HUES48 (cell line): ENCODE measurements around the gene DNAAF2.
A peak's percentile ranks its signal among the peaks of the same experiment; 100 is the strongest.
"Not testable (repeated sequence)": the region's sequence is repeated elsewhere in the genome, so short reads cannot be mapped to it uniquely, and the experiment has no call there.

ENCODE experiments used
- H3K27ac ChIP-seq: one replicate; pipeline ENCODE4 v1.7.0; 2013; ENCODE audit warnings: low read depth, low read length, inconsistent platforms
- H3K27me3 ChIP-seq: 2 replicates; pipeline ENCODE4 v1.6.1; 2013; ENCODE audit warnings: mild to moderate bottlenecking, low read length; ENCODE audit not compliant: control insufficient read depth, insufficient read depth
- H3K36me3 ChIP-seq: 2 replicates; pipeline ENCODE4 v1.6.1; 2013; ENCODE audit warnings: low read length; ENCODE audit not compliant: control insufficient read depth, insufficient read depth
- H3K4me1 ChIP-seq: 2 replicates; pipeline ENCODE4 v1.6.1; 2013; ENCODE audit warnings: mild to moderate bottlenecking, low read length; ENCODE audit not compliant: control insufficient read depth, insufficient read depth
- H3K4me3 ChIP-seq: 2 replicates; pipeline ENCODE4 v1.5.1; 2013; ENCODE audit warnings: mild to moderate bottlenecking, low read depth, low read length
- H3K9ac ChIP-seq: 2 replicates; pipeline ENCODE4 v1.6.1; 2013; ENCODE audit warnings: mild to moderate bottlenecking, low read depth, low read length, moderate library complexity
- H3K9me3 ChIP-seq: 2 replicates; pipeline ENCODE4 v1.6.1; 2013; ENCODE audit warnings: low read length; ENCODE audit not compliant: control insufficient read depth, insufficient read depth

Gene DNAAF2, protein sequence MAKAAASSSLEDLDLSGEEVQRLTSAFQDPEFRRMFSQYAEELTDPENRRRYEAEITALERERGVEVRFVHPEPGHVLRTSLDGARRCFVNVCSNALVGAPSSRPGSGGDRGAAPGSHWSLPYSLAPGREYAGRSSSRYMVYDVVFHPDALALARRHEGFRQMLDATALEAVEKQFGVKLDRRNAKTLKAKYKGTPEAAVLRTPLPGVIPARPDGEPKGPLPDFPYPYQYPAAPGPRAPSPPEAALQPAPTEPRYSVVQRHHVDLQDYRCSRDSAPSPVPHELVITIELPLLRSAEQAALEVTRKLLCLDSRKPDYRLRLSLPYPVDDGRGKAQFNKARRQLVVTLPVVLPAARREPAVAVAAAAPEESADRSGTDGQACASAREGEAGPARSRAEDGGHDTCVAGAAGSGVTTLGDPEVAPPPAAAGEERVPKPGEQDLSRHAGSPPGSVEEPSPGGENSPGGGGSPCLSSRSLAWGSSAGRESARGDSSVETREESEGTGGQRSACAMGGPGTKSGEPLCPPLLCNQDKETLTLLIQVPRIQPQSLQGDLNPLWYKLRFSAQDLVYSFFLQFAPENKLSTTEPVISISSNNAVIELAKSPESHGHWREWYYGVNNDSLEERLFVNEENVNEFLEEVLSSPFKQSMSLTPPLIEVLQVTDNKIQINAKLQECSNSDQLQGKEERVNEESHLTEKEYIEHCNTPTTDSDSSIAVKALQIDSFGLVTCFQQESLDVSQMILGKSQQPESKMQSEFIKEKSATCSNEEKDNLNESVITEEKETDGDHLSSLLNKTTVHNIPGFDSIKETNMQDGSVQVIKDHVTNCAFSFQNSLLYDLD

DNA sequence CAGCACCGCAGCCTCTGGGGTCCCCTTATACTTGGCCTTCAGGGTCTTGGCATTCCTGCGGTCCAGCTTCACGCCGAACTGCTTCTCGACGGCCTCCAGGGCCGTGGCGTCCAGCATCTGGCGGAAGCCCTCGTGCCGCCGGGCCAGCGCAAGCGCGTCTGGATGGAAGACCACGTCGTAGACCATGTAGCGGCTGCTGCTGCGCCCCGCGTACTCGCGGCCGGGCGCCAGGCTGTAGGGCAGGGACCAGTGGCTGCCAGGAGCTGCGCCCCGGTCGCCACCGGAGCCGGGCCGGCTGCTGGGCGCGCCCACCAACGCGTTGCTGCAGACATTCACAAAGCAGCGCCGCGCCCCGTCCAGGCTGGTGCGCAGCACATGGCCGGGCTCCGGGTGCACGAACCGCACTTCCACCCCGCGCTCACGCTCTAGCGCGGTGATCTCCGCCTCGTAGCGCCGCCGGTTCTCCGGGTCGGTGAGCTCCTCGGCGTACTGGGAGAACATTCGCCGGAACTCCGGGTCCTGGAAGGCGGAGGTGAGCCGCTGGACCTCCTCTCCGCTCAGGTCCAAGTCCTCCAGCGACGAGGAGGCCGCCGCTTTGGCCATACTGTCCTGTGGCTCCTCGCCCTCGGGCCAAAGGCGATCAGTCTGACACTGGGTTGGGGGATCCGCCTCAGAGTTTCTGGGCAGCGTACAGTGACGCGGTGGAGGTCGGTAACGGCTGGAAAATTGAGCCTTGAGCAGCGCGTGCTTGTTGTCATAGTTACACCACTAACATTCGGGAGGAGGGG, at the start of gene DNAAF2:
Gene DNAAF2, minus strand, starts transcription at position 698 of the 788 bp plus-strand sequence. Its CDS starts 95 bp downstream, at position 603.
- Histone ChIP-seq H3K4me1 (peaks cover 5% of the 10 kb centered on the region), H3K4me3 (peak within 1 kb of the TSS; percentile 85), H3K27ac (peak within 1 kb of the TSS; percentile 99), H3K27me3 (no peaks in the 10 kb centered on the region), H3K36me3 (peaks cover 36% of the 10 kb centered on the region), H3K9ac (peak within 1 kb of the TSS; percentile 95), H3K9me3 (no peaks in the 10 kb centered on the region)

DNA sequence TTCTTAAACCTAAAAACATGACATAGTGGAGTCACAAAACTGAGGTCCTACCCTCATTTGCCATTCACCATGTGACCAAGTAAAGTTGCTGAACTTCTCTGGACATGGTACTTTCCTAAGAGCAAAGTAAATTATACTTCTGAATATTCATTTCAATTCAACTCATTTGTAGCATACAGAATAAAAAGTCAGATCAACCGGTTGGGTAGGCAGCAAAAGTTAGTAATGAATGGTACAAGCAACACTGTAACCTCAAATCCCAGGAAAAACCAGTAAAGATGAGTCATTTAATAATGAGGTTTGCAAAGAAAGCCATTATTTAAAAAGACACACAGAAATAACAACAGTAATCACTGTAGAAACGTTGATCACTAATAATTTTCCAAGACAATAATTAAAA, 44.2 kb upstream of the DNAAF2 start:
- Histone ChIP-seq H3K4me3 (no peak overlapping the region), H3K4me1 (no peaks in the 10 kb centered on the region), H3K9me3 (no peaks in the 10 kb centered on the region), H3K27me3 (no peaks in the 10 kb centered on the region), H3K36me3 (peaks cover 75% of the 10 kb centered on the region), H3K9ac (no peak overlapping the region), H3K27ac (no peak overlapping the region)

DNA sequence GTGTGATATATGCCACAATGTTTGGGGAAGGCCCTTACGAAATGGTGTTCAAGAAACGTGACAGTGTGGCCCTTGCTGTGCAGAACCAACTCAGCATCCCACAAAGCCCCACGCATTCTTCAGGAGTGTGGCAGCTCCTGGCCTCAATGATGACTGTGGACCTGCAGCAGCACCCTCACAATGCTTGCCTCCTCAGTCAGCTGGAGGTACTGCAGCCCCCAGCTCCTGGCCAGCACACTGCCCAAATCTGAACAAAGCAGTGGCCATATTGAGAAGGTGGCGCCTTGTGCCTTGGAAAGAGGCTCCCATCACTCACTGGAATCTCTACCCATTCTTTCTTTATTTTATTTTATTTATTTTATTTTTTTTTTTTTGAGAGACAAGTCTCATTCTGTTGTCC, 42.6 kb upstream of the DNAAF2 start:
- no peak overlapping the region for H3K27ac ChIP-seq
- H3K27me3 ChIP-seq, result no peaks in the 10 kb centered on the region
- H3K9ac ChIP-seq, result no peak overlapping the region
- H3K9me3 ChIP-seq, result no peaks in the 10 kb centered on the region
- no peak overlapping the region for H3K4me3 ChIP-seq
- peaks cover 73% of the 10 kb centered on the region for H3K36me3 ChIP-seq
- H3K4me1 ChIP-seq, result no peaks in the 10 kb centered on the region

DNA sequence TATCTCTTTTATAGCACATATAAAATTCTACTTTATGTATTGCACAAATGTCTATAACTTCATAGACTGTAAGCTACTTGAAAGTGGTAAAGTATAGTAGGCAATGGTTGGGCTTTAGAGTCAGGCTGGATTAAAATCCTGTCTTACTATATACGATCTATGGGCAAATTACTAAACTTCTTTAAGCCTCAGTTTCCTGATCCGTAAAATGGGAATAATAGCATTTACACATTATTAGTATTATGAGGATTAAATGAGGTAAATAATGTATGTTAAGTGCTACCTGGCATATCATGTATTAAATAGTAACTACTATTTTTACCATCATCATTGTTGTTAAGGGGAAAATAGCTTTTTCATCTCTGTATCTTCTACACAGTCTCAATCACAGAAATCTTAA, 38.5 kb upstream of the DNAAF2 start:
- Histone ChIP-seq H3K27me3 (no peaks in the 10 kb centered on the region), H3K36me3 (peaks cover 59% of the 10 kb centered on the region), H3K4me1 (no peaks in the 10 kb centered on the region), H3K9ac (no peak overlapping the region), H3K9me3 (no peaks in the 10 kb centered on the region), H3K4me3 (no peak overlapping the region), H3K27ac (no peak overlapping the region)

DNA sequence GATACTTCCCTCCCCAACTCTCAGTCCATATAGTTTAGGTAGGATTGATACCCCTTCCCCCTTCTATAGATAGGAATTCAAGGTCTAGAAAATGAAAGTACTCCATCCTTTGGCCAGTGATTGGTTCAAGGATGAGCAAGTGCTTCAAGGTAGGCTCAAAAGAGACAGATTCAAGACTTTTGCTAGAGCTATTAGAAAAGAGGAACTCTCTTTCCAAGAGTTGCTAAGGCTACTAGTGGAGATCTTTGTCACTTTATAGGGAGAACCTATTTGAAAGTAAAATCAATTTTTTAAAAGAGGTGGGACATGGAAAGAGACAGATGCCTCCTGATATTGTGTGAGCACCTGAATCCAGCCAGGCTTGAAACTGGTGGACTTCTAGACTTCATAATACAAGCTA, 35.4 kb upstream of the DNAAF2 start:
- Histone ChIP-seq H3K9ac (no peak overlapping the region), H3K27me3 (no peaks in the 10 kb centered on the region), H3K4me3 (no peak overlapping the region), H3K27ac (no peak overlapping the region), H3K36me3 (peaks cover 53% of the 10 kb centered on the region), H3K4me1 (no peaks in the 10 kb centered on the region), H3K9me3 (no peaks in the 10 kb centered on the region)

DNA sequence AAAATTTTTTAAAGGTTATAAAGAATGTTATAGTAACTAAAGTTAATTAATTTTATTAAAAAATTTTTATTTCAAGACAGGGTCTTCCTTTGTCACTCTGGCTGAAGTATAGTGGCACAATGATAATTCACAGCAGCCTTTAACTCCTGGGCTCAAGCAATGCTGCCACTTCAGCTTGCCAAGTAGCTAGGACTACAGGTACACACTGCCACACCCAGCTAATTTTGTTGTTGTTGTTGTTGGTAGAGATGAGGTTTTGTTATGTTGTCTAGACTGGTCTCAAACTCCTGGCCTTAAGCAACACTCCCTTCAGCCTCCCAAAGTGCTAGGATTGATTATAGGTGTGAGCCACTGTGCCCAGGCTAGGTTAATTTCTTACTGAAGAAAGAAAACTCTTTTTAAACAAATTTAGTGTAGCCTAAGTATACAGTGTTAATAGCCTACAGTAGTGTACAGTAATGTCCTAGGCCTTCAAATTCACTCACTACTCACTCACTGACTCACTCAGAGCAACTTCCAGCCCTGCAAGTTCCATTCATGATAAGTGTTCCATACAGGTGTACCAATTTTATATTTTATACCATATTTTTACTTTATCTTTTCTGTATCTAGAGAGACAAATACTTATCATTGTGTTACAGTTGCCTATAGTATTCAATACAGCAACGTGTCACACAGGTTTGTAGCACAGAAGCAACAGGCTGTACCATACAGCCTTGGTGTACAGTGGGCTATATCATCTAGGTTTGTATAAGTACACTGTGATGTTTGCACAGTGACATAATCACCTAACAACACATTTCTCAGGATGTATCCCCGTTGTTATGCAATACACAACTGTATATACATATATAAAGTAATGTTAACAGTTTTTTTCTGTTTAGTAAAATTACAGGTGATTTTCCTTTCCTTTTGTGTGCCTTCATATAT, 24.7 kb upstream of the DNAAF2 start:
- H3K4me1 ChIP-seq, result no peaks in the 10 kb centered on the region
- peaks cover 41% of the 10 kb centered on the region for H3K36me3 ChIP-seq
- no peaks in the 10 kb centered on the region for H3K27me3 ChIP-seq
- H3K4me3 ChIP-seq, result no peak overlapping the region
- no peak overlapping the region for H3K27ac ChIP-seq
- no peak overlapping the region for H3K9ac ChIP-seq
- no peaks in the 10 kb centered on the region for H3K9me3 ChIP-seq

DNA sequence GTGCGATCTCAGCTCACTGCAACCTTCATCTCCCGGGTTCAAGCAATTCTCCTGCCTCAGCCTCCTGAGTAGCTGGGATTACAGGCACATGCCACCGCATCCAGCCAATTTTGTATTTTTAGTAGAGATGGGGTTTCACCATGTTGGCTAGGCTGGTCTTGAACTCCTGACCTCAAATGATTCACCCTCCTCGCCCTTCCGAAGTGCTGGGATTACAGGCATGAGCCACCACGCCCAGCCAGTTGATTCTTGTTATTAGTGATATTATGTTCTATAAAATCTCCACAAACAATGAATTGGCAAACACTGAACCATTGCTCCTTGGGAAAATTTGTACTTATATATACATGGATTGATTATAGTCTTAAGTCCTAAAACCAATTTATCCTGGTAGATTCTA, 22.5 kb upstream of the DNAAF2 start:
- not testable (repeated sequence) for H3K27ac ChIP-seq, H3K27me3 ChIP-seq, H3K9me3 ChIP-seq, H3K9ac ChIP-seq, H3K4me3 ChIP-seq, H3K4me1 ChIP-seq
- peaks cover 45% of the 10 kb centered on the region for H3K36me3 ChIP-seq

DNA sequence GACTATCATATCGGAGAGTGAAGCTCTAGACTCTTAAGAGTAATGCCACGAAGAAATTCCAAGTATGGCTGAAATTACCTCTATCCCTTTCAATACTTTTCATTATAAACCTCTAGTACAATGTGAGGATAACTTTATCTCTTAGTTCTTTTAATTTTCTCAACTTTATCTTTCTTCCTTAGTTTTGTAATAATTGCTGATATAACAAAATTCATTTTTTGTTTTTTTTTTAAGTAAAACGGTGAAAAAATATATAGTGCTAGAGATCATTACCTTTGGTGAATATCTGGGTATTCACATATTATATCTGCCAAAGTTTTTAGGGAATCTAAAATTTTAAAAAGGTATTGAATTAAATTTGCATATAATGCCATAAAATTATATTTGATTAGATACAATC, 19.5 kb upstream of the DNAAF2 start:
- H3K9ac ChIP-seq, result no peak overlapping the region
- H3K27ac ChIP-seq, result no peak overlapping the region
- H3K9me3 ChIP-seq, result no peaks in the 10 kb centered on the region
- H3K4me3 ChIP-seq, result no peak overlapping the region
- peaks cover 50% of the 10 kb centered on the region for H3K36me3 ChIP-seq
- no peaks in the 10 kb centered on the region for H3K4me1 ChIP-seq
- no peaks in the 10 kb centered on the region for H3K27me3 ChIP-seq

DNA sequence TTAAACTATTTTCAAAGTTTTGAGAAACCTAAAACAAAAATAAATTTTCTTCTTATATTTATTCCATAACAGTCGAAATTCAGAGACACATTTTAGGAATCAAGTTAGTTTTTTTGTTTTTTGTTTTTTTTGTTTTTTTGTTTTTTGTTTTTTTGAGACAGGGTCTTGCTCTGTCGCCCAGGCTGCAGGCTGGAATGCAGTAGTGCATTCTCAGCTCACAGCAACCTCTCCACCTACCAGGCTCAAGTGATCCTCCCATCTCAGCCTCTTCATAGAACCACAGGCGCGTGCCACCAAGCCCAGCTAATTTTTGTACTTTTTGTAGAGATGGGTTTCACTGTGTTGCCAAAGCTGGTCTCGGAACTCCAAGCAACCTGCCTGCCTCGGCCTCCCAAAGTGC, 18.5 kb upstream of the DNAAF2 start:
- H3K4me3 ChIP-seq, result no peak overlapping the region
- no peak overlapping the region for H3K9ac ChIP-seq
- no peak overlapping the region for H3K27ac ChIP-seq
- H3K27me3 ChIP-seq, result no peaks in the 10 kb centered on the region
- no peaks in the 10 kb centered on the region for H3K4me1 ChIP-seq
- H3K36me3 ChIP-seq, result peaks cover 51% of the 10 kb centered on the region
- H3K9me3 ChIP-seq, result no peaks in the 10 kb centered on the region

DNA sequence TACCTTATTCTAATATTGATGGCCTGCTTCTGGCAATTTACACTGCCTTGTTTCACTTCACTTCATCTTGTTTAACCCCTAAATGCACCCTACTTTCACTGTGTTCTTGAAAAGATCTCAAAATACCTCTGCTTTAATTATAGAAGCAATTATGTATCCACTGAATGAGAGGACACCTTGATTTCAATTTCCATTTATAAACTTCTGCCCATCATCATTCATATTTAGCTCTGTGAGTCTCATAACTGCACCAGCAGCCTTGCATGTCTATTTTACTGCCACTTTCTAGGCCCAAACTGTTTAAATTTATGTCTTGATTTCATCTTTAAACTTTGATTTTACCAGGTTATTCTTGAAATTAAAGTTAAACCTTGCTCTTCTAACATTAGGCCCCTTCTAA, 7.1 kb upstream of the DNAAF2 start:
- Histone ChIP-seq H3K9me3 (no peaks in the 10 kb centered on the region), H3K4me3 (no peak overlapping the region), H3K27me3 (no peaks in the 10 kb centered on the region), H3K9ac (no peak overlapping the region), H3K27ac (no peak overlapping the region), H3K36me3 (peaks cover 37% of the 10 kb centered on the region), H3K4me1 (peaks cover 6% of the 10 kb centered on the region; the same call in 1 of the 2 replicates)
